SK-N-SH treated with all-trans-retinoic acid at 6 μM for 48 hours (cell line): ENCODE data around the gene CIT.

Source experiments
- ARNTL ChIP-seq: fragments of 450-650 bp; formaldehyde crosslinking; IDR thresholded peaks from 2 replicates; pipeline ENCODE4 v1.5.0; 2020; ENCODE audit warnings: low read depth, mild to moderate bottlenecking, moderate library complexity, borderline replicate concordance
- ZFP30 ChIP-seq: fragments of 450-650 bp; formaldehyde crosslinking; IDR thresholded peaks from 2 replicates; pipeline ENCODE4 v1.5.0; 2022; ENCODE audit warnings: mild to moderate bottlenecking, moderate library complexity

DNA sequence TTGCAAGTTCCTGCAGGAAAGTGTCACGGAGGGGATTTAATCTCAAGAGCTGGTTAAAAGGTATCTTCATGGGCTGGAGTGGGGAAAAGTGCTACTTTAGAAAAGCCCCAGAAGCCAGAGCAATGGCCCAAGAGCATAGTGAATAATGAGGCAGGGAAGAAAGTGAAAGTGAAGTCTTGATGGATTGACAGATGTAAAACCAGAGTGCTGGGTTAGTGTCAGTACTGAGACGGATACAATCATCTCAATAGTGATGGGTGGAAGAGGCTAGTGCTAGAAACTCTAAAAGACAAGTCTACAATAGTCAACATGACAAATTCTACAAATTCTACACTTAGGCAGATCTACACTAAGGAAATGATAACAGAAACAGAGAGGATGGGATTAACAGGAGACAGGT lies 68.1 kb downstream of the CIT start:
- no peak for TF ChIP-seq ARNTL (CRISPR knock-in tag)
- no peak for TF ChIP-seq ZFP30 (CRISPR knock-in tag)
